Pons (tissue), 1 donor: ENCODE results near the gene PCNX2.

Experiments
- DNase-seq: peaks from one replicate; pipeline ENCODE4 v3.0.0-alpha.2; 2016; ENCODE audit warnings: low spot score

PCNX2 gene

DNA sequence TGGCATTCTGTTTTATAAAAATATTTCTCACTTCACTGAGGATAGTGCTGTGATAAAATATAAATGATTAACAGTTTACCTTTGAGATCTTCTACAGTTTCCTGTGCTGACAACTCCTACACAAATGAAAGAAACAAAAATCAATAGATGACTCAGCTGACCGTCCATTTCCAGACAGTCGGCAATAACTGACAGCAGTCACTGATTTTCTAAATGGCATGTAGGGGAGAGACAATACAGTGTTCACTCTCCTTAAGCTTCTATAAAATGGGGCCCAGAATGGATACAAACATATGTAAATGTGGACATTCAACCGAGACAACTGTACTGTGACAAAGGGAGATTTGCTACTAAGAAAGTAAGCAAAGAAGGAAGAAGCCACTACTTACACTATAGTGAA lies 34.3 kb downstream of the PCNX2 start:
- DNase-seq: no peak

DNA sequence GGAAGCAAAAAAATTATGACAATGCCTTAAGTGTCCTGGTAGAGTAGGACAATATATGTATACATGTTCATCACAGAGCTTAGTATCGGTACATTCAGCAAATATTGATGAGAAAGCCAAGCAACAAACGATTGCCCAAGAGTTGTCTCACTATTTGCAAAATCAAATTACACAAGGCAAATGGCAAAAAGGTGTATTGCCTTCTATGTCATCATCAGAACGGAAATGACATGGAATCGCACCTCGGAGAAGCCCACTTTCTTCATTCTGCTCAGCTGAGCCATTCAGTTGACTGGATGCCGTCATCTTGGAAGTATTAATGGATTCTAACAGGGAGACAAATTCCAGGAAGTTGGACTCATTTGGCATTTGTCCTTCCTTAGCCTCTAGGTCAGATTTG lies 37.7 kb downstream of the PCNX2 start:
- DNase-seq: no peak

DNA sequence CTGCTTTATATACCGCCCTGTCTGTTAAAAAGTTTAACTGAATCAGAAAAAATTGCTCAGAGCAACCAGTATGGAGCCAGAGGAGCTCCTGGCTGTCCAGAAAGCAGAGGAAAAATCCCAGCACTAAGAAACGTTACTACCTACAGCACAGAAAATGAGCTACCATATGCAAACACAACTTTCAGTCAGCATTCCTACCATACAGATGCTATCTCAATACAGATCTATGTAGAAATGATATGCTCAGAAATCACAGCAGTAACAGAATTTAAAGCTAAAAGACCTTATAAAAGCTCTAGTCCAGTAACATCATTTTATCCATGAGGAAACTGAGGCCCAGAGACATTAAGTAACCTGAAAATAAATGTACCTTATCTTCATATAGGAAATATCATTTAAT lies 38.7 kb downstream of the PCNX2 start:
- no peak for DNase-seq

DNA sequence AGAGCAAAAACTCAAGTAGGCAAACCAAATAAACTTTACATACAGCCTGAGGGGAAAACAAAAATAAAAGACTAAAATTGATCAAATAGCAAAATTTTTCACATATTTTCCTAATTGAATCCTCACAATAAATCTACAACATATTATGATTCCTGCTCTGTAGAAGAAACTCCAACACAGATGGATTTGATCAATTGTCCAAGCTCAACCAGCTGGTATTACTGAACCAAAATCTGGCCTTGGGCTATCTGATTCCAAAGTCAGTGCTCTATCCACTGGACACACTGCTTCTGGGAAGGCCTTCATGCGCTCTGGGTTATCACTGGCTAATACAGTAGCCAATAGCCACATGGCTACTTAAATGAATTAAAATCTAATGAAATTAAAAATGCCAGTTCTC lies 39.3 kb downstream of the PCNX2 start:
- DNase-seq: no peak

DNA sequence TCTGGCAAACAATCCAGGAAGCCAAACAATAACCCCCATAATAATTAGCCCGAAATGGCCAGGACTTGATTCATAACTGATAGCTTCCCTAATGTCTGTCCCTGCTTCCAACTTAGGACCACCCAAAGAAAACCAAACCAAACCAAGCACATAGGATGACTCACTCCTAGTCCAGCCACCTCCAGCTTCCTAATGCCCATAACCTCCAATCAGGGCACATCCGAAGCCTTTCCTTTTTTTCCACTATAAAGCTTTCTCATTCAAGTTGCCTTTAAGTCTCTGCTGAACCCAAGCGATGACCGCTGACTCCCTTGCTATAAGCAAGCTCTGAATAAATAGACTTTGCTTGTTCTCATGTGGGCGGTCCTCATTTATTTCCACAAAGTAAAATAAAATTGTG lies 40.4 kb downstream of the PCNX2 start:
- DNase-seq: no peak

DNA sequence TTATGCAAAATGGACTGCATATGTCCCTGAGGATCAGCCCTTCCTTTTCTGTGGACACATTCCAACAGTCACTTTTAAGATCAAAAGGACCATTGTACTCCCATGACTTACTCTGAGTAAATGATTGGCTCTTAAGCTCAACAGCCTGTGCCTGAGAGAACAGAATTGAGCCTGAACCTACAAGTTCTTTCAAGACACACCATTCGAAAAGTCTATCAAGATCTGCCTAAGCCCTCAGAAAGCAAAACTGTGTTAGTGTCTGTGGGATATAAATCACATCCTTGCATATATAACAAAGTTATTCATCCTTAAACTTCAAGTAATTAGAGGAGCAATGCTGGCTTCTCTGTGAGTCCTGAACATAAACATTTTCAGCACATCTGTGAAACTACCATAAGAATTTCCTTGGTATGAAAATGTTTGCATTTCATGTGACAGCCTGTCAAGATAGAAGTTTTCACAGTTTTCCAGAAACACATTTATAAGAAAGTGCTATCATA lies 41.6 kb downstream of the PCNX2 start:
- no peak for DNase-seq

DNA sequence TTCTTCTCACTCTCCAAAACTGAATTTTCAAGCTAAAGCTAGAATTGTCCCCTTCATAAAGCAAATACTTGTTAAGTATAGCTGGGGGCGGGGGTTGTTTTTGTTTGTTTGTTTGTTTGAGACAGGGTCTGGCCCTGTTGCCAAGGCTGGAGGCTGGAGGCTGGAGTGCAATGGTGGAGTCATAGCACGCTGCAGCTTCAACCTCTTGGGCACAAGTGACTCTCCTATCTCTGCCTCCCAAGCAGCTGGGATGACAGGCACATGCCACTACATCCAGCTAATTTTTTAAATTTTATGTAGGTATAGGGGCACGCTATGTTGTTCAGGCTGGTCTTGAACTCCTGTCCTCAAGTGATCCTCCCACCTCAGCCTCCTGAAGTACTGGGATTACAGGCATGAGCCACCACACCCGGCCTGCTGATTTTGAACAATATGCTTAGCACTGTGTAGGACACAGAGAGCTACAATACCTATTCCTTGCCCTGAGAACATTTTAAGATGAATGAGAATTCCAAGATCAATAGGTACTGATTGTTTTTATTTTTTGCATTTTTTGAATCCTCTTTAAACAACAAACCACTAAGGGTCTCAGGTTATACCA lies 42.2 kb downstream of the PCNX2 start:
- DNase-seq: no peak

DNA sequence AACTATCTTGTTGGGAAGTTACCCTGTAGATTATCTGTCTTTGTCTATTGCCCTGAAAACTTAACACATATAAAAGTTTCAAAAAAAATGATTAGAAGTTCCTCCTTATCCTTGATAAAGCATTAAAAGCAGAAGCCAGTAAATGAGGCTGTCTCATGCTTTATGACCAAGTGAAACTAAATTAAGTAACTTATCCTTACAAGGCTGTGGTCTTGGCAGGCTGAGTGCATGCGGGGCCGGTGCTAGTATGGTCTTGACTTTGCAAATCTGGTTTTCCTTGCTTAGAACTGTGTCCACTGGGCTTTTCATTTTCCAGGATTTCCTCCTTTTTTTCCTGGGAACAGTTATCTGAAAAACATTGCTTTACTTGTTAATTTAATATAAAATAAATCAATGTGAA lies 43.1 kb downstream of the PCNX2 start:
- DNase-seq: peak; percentile 49

DNA sequence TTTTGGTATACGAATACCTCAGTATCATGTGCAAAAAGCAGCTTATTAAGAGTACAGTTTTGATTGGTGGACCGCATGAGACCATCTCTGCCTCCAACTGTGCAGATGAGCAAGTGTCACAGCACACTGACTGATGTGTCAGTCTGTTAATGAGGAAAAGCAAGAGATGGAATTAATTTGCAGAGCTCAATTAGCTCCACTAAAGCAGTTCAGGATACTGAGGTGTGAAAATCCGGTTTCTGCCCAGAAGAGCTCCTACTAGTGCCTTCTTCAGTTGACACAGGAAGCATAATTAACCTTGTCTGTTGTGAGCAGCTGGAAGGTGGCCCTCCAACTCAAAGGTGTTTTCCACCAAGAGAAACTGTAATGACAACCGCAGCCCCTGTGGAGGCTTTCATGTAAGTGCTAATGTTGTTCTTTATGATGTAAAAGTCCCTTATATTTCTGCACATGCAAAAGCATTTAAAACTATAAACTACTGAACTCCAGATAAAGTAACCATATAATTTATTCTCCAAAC lies 44.3 kb downstream of the PCNX2 start:
- DNase-seq: no peak

DNA sequence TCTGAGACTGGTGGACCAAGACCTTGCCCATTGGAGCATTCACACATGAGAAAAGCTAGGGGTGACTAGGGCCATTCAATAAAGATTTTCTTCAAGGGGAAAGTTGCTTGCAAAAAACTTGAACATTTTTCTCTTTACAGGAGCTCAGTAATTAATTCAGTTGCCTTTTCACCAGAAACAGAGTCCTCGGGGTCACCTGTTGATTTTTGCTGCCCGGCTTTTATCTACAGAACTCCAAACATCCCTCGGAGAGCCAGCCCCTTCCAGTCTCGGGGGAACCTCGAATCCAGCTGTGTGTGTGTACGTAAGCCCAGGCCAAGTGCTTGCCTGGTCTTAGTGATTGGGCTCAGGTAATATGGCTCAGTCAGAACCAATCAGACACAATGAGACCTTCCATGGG lies 47.5 kb downstream of the PCNX2 start:
- DNase-seq: no peak

DNA sequence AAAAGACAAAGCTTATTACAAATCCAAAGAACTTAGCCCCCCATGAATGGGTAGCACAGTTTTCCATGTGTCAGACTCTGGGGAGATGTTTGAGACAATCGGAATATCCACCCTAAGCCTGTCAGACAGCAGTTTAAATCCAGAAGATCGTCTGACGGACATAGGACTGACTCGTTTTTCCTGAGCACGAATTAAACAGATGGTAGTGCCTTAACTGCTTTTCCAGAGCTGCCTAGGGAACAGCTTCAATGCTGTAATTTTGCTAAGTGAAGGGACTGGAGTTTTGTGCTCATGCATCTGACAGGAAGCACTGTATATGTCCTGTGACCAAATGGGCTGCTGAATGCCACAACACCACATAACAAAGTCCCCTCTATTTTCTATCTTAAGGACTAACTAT lies 48.6 kb downstream of the PCNX2 start:
- DNase-seq: no peak

DNA sequence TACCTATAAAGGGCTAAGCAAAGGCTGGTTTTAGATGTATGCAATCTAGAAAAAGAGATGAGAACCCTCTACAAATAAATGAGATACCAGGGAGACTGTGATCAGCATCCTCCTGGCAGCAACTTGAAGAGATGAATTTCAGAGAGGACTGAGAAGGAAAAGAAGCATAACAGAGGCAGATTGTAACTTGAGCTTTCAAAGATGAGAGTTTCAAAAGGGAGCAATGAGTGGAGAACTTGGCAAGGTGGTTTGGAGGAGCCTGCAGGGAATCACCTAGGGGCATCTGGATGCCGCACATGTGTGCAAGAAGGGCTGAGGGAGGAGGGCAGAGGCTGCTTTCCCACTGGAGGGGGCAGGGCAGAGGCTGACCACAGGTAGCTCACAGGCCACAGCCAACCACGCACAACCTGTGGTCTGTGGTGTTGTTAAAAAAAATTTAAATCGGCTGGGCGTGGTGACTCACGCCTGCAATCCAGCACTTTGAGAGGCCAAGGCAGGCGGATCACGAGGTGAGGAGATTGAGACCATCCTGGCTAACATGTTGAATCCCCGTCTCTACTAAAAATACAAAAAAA lies 50.2 kb downstream of the PCNX2 start:
- DNase-seq: no peak

DNA sequence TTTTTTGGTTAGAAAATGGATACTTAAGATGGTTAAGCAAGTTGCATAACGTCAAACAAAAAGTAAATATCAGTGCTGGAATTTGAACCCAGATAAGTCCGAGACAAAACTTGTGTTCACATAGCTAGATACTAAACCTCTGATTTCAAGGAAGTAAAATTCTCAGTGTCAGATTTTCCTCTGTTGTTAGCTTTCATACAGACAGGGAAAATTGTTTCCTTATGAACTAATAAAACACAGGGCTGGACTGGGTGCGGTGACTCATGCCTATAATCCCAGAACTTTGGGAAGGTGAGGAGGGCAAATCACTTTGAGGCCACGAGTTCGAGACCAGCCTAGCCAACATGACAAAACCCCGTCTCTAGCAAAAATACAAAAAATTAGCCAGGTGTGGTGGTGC lies 51.3 kb downstream of the PCNX2 start:
- DNase-seq: no peak

DNA sequence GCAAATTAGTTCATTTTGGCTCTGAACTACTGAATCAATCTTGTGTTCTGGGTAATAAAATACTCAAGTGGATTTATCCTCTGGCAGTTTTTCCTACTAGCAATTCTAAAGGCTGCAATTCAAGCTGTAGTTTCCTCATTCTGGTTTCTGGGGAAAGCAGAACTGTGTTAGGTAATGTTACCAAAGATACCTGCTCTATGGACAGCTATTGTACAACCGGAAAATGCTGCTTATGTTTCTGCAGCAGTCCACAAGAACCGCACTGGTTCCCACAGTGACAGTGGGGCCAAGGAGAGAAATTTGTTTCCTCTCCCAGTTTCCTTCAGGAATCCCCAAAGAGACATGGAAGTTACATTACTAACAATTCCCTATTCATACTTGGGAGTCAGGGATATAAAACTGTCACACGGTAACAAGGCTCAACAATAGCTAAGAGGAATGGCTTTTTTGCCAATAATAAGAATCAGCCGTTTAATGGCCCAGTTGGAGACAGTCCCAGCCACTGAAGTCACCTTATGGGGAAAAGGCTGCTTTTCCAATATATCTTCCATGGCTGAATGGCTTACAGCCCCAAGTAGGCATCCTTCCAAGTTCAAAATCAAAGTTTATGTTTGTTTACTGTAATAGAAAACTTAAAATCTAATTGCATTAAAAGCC lies 52.6 kb downstream of the PCNX2 start:
- DNase-seq: peak; percentile 60

DNA sequence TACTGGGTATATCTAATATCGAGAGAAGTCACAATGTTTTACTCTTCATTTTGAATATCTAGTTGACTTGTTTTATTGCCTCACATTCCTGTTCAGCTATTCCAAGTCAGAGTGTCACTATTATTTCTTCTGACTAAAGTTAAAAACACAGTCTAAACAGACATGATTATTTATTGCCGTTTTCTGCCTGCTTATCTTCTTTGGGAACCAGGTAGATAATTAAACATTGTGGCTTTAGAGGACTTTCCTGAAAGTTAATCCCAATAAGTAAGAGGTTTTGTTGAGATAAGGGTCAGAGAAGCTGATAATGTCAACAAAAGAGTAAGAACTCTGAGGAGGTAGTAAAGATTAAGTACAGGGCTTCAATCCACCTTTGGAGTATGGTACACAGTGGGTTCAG lies 53.8 kb downstream of the PCNX2 start:
- DNase-seq: no peak

DNA sequence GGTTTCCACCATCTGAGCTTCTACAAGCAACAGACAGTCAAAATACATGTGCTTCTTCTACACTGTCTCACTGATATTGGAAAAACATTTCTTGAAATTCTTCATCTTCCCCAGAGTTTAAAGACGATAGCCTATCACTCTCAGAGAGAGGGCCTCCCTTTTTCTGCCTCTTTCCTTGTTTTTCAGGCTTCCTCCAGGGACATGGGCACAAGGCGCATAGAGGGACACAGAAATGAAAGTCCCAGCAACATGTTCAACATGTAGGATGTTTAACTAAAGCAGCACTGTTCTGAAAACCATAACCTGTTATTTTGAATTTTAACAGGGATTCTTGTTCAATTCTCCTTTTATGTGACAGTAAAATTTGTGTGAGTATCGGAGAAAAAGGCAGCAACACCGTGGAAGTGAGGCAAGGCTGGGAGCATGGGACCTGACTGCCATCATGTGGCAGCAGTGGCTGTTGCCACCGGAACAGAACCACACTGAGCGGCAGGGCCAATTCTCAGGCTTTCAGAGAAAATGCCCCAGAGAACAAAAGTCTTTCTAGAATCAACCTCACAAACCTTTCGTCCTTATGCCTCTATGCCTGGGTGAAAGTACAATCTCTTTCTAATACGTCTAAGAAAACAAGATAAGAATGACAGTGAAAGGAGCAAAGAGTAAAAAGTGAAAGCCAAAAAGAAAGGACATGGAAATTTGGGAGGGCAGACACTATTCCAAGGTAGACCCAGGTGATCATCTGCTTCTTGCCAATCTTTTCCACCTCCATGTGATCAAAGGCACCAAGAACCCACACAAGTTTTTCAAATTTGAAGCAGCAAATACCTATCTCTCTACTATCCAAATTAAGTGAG lies 54.5 kb downstream of the PCNX2 start:
- DNase-seq: peak; percentile 73

DNA sequence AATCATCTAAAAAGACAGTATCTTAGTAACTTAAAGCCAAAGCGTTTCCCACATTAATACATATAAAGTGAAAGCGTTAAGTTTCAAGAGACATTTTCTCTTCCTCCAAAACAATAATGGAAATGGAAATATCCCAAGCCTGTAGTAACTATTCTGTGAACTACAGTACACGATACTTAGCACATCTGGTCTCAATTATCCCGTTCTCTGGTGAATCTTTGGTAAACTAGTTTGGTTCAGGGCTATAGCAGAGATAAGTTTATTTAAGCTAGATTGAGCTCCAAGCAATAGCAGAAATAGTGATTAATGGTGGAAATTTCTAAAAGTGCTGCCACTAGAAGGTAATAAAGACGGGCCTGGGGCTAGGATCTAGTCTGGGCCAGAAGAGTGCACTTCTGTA lies 55.2 kb downstream of the PCNX2 start:
- DNase-seq: no peak

DNA sequence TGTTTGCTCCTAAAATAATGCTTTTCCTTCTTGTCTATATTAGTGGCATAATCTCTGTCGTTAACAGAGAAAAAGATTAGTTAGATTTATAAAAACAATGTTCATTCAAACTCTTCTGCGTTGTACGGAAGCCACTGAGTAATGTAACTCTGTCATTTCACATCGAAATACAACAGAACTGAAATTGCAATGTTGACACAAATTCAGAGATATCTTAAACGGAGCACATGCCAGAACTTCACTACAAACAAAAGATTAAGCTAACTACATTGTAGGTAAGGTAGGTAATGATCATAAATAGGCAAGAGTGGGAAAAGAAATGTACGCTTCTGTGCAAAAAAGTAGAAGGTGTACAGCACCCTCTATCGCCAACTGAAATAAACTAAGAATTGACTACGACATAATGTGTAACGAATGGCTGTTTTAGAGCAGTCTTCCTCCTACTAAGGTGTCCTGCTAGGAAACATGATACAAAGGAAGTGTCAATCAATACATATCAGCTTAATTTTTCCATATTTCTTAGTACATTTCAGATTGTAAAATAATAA lies 56.6 kb downstream of the PCNX2 start:
- no peak for DNase-seq

DNA sequence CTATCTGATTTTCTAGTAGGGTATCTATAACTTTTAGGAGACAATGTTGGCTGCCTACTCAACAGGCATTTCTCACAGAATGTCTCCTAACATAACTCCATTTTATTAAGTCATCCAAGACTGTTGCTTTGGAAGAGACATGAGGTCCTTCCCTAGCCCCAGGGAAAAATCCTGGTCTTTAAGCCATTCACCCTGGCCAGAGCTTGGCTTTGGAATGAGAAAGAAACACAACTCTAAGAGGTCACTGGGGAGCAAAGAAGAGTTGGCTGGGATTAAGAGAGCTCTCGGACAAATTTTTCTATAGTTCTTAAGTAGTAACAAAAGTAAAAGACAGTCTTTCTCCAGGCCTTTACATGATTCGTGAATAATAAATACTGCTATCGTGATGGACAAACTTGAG lies 57.9 kb downstream of the PCNX2 start:
- DNase-seq: no peak

DNA sequence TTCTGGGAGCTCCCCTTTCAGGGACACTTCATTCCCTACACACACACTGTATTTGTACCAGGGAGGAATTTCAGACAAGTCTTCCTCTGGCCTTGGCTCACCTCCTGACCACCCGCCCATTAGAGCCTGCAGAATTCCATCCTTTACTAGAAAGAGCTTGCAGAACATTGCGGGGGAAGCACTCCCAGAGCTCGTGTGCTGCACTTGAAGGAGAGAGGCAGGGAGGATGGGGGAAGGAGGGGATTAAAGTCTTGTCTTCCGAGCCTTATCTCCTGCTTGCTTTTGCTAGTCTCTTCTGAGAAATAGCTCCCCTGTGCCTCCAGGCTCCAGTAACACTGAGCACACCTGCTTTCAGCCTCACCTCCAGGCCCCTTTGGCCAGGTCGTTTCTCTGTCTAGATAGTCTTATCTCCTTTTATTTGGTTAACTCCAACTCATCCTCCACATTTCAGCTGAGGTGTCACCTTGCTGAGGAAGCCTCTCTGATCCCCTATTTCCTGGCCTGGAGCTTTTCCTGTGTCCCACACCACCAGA lies 62.0 kb downstream of the PCNX2 start:
- no peak for DNase-seq

DNA sequence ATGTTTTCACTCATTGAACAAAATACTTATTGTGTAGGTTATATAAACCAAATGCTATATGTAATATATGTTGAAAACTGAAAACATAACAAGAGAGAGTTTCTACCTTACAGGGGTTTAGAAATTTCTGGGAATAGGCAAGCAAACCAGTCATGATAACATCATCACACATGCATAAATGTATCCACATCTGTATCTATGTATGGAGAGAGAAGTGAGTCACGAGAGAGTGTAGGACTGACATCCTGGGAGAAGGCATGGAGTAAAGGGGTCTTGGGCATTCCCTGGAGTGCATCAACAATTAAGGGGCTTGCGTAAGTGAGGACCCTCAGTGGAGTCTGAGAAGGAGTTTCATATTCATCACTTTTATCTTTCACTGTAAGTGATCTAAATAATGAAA lies 65.5 kb downstream of the PCNX2 start:
- DNase-seq: no peak

DNA sequence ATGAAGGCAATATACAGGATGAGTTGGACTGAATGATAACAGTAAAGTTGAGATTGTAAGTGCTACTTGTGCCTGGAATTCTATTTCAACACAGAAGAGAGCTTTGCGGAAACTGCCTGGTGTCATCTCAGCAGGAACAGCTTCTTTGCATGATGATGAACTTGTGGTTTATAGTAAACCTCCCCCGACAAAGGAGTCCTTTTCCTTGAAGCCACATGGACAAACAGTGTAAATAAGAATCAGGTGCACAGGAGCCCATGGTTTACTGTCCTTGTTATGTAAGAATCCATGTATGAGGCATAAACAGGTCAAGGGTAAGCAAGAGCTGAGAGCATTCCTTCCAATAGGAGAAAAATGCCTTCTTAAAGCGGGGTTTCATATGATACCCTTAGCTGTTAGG lies 66.2 kb downstream of the PCNX2 start:
- DNase-seq: no peak
